Measurements from ENCODE around the gene LSM12.
A peak's percentile ranks its signal among the peaks of the same experiment; 100 is the strongest.

Gene LSM12

DNA sequence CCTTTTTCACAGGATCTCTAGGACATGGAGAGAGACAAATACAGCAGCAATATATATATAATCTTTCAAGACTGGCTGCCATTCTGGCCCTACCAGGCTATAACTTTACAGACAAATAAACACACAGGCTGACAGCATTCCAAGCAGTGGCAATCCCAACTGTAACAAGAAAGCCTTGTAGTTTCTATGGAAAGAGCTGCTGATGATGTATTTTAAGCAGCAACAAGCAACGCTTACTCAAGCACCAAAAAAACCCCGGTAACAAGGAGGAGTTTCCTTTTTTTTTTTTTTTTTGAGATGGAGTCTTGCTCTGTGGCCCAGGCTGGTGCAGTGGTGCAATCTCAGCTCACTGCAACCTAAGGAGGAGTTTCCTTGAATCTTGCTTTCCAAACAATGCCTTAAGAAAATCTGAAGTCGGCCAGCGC, 23.2 kb downstream of the LSM12 start:
- ChIA-PET POLR2A (interaction anchor here (0.6 to 1.3 kb wide), 4 partner anchors 11 to 427 kb away, joined by 3 to 5 read pairs (median 3); partner anchors contain the start of gene HDAC5), CTCF (interaction anchor here (0.6 to 6.2 kb wide), 19 partner anchors 8 to 406 kb away, joined by 3 to 62 read pairs (median 9); partner anchors contain the start of genes HDAC5 and LSM12)
- Histone ChIP-seq H3K4me3 (ENCODE audit: low read depth, low read length) (no peak overlapping the region), H3K27ac (ENCODE audit: extremely low read depth, low read depth, low read length) (no peak overlapping the region), H3K9me3 (ENCODE audit: control insufficient read depth, insufficient read depth, low read depth, low read length) (no peaks in the 10 kb centered on the region), H3K36me3 (ENCODE audit: control insufficient read depth in 2 of 2, insufficient read depth in 1 of 2, low read length in 2 of 2) (peaks cover 44 to 45% of the 10 kb centered on the region in 2 experiments), H3K4me1 (ENCODE audit: control insufficient read depth, insufficient read depth, low read length) (peaks cover 11% of the 10 kb centered on the region)
- TF ChIP-seq GLI2 (tag by site-specific recombination; IDR thresholded peaks at IDR 0.05; ENCODE audit: borderline replicate concordance, low read depth) (no peak), ZNF660 (tag by site-specific recombination; IDR thresholded peaks at IDR 0.05) (no peak), SP3 (tag by site-specific recombination; IDR thresholded peaks at IDR 0.05) (no peak)

- H3K36me3 ChIP-seq (ENCODE audit: control insufficient read depth in 2 of 2, insufficient read depth in 1 of 2, low read length in 2 of 2): peaks cover 43 to 48% of the 10 kb centered on the region in 2 experiments
- peaks cover 11% of the 10 kb centered on the region for H3K4me1 ChIP-seq (ENCODE audit: control insufficient read depth, insufficient read depth, low read length)
- H3K4me3 ChIP-seq (ENCODE audit: low read depth, low read length): no peak overlapping the region
- no peaks in the 10 kb centered on the region for H3K9me3 ChIP-seq (ENCODE audit: control insufficient read depth, insufficient read depth, low read depth, low read length)
- H3K27ac ChIP-seq (ENCODE audit: extremely low read depth, low read depth, low read length): peak overlapping the region; percentile 27; the same call in 1 of the 2 replicates
- TF ChIP-seq ZNF157 (tag by site-specific recombination; IDR thresholded peaks at IDR 0.05) (no peak), ZBTB7A (tag by site-specific recombination; IDR thresholded peaks at IDR 0.05; ENCODE audit: low read depth) (no peak), ZNF658 (tag by site-specific recombination; IDR thresholded peaks at IDR 0.05) (no peak), ZNF416 (tag by site-specific recombination; IDR thresholded peaks at IDR 0.05) (no peak), CTCF (tag by site-specific recombination; IDR thresholded peaks at IDR 0.05) (no peak), ZNF302 (tag by site-specific recombination; IDR thresholded peaks at IDR 0.05; ENCODE audit: low read depth) (no peak), KLF16 (tag by site-specific recombination; IDR thresholded peaks at IDR 0.05) (no peak), ZNF843 (tag by site-specific recombination; IDR thresholded peaks at IDR 0.05) (no peak), REPIN1 (tag by site-specific recombination; IDR thresholded peaks at IDR 0.05; ENCODE audit: low read depth) (no peak)
- TF ChIP-seq, protein P1, sequence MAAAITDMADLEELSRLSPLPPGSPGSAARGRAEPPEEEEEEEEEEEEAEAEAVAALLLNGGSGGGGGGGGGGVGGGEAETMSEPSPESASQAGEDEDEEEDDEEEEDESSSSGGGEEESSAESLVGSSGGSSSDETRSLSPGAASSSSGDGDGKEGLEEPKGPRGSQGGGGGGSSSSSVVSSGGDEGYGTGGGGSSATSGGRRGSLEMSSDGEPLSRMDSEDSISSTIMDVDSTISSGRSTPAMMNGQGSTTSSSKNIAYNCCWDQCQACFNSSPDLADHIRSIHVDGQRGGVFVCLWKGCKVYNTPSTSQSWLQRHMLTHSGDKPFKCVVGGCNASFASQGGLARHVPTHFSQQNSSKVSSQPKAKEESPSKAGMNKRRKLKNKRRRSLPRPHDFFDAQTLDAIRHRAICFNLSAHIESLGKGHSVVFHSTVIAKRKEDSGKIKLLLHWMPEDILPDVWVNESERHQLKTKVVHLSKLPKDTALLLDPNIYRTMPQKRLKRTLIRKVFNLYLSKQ (tag by site-specific recombination; IDR thresholded peaks at IDR 0.05; ENCODE audit: borderline replicate concordance): no peak
- TF ChIP-seq, protein P2, sequence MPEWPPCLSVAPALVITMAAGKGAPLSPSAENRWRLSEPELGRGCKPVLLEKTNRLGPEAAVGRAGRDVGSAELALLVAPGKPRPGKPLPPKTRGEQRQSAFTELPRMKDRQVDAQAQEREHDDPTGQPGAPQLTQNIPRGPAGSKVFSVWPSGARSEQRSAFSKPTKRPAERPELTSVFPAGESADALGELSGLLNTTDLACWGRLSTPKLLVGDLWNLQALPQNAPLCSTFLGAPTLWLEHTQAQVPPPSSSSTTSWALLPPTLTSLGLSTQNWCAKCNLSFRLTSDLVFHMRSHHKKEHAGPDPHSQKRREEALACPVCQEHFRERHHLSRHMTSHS (tag by site-specific recombination; IDR thresholded peaks at IDR 0.05): no peak
- TF ChIP-seq, protein P3, sequence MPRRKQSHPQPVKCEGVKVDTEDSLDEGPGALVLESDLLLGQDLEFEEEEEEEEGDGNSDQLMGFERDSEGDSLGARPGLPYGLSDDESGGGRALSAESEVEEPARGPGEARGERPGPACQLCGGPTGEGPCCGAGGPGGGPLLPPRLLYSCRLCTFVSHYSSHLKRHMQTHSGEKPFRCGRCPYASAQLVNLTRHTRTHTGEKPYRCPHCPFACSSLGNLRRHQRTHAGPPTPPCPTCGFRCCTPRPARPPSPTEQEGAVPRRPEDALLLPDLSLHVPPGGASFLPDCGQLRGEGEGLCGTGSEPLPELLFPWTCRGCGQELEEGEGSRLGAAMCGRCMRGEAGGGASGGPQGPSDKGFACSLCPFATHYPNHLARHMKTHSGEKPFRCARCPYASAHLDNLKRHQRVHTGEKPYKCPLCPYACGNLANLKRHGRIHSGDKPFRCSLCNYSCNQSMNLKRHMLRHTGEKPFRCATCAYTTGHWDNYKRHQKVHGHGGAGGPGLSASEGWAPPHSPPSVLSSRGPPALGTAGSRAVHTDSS (tag by site-specific recombination; IDR thresholded peaks at IDR 0.05): no peak
- CTCF ChIA-PET: interaction anchor here (0.5 to 6.2 kb wide), 13 partner anchors 11 to 161 kb away, joined by 3 to 62 read pairs (median 6); no protein-coding TSS in a partner anchor
- POLR2A ChIA-PET: interaction anchor here (0.6 to 1.0 kb wide), 2 partner anchors 21 to 94 kb away, joined by 3 to 5 read pairs; no protein-coding TSS in a partner anchor
These were observed 26.4 kb downstream of the LSM12 start for GRCh38 chr17:44039829-44040635.

All from HEK293 (cell line).